Stimulated activated CD4-positive, alpha-beta T cell treated with anti-CD3 and anti-CD28 coated beads, Interleukin-12 subunit alpha, Interleukin-12 subunit beta, amount 100 ng/mL, for 48 hours (primary cell): ENCODE measurements around the gene ATAT1.
"Not testable (repeated sequence)": the region's sequence is repeated elsewhere in the genome, so short reads cannot be mapped to it uniquely, and the experiment has no call there.

Experiments
- DNase-seq, 3 donors: peaks; one replicate each; pipeline ENCODE4 v3.0.0-alpha.2; 2020; ENCODE audit warnings: low read depth in 2 of 3, low spot score in 1 of 3

The ATAT1 gene

GRCh38 chr6:30647242-30648116 is 20.8 kb downstream of the ATAT1 start:
- DNase-seq: peak; percentile 59 to 76 (median 70)

- DNase-seq: no peak
Measured at GRCh38 chr6:30651143-30651542, 24.5 kb downstream of the ATAT1 start.

DNA sequence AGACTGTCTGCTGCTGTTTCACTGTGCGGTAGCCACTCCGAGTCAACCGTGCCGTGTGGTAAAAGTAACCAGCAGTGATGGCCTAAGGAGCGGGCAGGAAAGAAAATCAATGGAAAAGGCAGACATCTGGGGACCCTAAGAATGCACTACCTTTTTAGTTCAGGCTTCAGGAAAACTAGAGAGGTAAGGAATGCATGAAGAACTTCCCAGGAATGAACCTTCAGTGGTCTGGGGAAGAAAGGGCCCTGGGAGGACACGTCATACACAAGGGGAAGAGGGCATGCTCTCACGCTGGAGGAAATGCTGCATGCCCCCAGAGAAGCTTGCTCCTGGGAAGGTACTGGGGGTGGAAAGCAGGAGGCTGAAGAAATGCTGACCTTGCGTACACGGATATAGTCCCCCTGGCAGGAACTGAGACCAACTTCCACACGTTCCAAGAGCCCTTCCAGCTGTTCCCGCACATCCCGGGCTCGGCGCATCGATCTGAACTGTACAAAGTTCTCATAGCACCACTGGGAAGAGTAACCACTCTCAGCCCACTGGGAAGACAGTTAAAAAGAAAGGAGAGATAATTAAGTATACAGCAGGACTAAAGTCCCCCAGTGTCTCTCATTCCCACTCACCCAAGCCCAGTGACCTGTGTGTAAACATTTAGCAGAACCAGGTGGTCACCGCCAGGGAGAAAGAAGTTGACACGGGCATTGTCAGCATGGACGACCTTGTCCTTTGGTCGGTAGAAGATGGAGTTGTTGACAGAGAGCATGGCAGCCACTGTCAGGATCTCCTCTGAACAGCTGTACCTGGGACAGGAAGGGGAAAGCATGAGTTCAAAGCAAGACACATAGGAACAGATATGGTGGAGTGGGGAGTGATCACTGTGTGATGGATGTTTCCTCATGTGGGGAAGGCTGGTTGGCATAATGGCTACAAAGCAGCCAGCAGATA is 28.4 kb downstream of the ATAT1 start:
- no peak for DNase-seq

- no peak for DNase-seq
Measured at GRCh38 chr6:30655743-30656094, 29.0 kb downstream of the ATAT1 start.

DNA sequence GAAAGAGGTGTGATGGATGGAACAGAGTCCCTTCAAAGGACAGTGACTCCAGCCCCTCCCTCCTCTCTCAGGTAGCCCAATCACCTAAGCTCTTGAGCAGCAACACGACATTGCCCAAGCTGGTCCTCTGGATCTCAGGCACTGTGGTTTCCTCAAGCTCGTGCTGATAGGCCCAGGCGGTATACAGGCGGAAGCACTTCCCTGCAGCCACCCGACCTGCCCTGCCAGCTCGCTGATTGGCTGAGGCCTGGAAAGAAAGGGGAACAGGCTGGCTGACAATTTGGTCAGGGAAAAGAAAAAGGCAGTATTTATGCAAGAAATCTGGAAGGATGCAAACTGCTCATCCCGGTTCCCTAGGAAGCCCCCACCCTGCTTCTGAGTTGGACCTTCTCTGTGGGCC is 29.8 kb downstream of the ATAT1 start:
- DNase-seq: no peak

DNA sequence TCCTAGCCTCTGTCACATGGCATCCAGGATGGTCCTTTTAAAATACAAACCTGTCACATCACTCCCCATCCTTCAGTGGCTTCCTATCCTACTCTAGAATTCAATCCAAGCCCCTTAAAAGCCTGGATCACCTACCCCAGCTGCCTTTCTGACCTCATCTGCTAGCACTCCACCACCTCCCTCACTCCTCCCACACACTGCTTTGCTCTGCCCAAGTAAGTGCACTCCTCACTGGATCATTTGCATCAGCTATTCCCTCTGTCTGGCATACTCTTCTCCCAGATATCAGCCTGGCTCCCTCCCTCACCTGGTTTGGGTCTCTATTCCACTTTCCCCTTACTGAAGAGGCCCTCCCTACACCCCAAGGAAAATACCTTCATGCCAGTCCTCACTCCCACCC is 30.8 kb downstream of the ATAT1 start:
- DNase-seq: no peak

DNA sequence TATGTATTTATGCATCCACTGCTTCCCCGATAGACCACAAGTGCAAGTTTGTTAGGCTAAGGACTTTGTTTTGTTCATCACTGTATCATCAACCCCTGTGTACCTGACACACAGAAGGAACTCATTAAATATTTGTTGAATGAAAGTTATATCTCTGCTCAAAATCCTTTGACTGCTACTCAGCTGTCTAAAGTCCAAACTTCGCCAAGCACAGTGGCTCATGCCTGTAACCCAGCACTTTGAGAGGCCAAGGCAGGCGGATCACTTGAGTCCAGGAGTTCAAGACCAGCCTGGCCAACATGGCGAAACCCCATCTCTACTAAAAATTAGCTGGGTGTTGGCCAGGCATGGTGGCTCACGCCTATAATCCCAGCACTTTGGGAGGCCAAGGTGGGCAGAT is 31.2 kb downstream of the ATAT1 start:
- DNase-seq: not testable (repeated sequence)

GRCh38 chr6:30664994-30665767 is 38.5 kb downstream of the ATAT1 start:
- no peak for DNase-seq

- DNase-seq: not testable (repeated sequence)
Measured at GRCh38 chr6:30666300-30666699, 39.6 kb downstream of the ATAT1 start.

- no peak for DNase-seq
Measured at GRCh38 chr6:30670760-30671527, 44.3 kb downstream of the ATAT1 start.

DNA sequence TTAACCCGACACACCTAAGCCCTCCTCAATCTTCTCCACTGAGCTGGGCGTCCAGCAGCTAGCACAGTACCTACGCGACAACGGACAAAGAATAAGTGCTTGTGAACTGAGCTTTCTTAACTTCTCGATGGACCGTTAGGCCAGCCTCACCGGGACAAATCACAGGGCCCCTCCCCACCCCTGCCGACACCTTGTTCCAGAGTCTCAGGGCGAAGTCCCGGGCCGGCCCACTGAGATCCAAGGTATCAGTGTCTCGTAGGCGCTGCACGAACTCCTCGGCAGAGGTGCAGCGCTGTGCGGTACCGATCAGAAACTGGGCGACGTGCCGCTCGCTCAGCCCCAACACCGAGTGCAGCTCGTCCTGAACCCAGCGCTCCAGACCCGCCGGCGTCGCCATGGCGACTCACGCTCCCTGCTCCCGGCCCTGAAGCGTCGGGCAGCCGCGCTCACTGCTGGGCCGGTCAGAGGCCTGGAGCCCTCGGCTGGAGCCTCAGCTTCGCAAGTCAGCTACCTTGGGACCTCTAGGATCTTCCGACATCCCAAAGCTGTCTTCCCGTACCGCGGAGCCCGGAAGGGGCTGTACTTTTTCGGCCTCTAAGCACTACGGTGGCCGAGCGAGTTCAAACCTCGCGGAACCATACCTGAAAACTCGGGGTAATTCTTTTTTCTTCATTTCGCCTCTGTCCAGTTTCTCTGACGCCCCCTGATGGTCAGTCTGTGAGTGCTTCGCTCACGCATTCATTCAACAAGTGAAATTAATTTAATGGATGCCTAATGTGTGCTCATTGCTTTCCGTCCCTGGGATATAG is 46.0 kb downstream of the ATAT1 start, which contains the start of gene DHX16:
Gene DHX16 (minus strand): TSS at position 562 of the 809 bp plus-strand sequence. CDS start 165 bp downstream, at position 397.
- peak; percentile 82 to 93 (median 86) for DNase-seq

GRCh38 chr6:30676660-30677285 is 50.1 kb downstream of the ATAT1 start:
- DNase-seq: no peak

DNA sequence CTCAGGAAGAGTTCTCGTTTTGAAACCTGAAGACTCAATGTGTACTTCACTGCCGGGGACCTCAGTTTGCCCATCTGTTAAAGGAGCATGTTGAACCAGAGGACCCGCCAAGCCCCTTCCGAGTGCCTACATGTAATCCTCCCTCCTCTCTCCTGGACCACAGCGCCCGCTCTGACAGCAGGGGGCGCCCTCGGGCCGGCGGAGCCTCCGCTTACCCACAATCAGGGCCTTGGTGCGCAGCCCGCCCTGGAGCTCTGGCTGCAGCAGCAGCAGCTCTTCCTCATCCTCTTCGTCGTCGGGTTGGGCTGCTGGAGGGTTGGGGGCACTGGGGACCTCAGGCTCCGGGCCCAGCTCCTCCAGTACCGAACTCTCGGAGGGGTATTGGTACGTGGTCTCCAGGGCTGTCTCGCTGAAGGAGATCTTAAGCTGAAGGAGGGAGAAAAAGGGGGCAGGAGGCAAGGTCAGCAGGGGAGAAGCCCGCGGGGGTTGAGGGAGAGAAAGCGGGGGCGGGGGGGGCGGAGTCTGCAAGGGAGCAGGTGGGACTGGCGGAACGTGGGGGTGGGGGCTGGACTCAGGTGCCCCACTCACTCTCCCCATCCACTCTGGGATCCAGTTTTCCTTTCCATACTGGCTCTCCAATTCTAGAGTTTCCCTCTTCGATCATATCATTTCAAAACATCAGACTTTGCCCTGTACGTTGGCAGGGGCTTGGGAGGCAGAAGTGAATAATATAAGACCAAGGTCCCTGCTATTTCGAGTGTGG is 52.5 kb downstream of the ATAT1 start:
- peak; percentile 86 to 92 (median 87) for DNase-seq

DNA sequence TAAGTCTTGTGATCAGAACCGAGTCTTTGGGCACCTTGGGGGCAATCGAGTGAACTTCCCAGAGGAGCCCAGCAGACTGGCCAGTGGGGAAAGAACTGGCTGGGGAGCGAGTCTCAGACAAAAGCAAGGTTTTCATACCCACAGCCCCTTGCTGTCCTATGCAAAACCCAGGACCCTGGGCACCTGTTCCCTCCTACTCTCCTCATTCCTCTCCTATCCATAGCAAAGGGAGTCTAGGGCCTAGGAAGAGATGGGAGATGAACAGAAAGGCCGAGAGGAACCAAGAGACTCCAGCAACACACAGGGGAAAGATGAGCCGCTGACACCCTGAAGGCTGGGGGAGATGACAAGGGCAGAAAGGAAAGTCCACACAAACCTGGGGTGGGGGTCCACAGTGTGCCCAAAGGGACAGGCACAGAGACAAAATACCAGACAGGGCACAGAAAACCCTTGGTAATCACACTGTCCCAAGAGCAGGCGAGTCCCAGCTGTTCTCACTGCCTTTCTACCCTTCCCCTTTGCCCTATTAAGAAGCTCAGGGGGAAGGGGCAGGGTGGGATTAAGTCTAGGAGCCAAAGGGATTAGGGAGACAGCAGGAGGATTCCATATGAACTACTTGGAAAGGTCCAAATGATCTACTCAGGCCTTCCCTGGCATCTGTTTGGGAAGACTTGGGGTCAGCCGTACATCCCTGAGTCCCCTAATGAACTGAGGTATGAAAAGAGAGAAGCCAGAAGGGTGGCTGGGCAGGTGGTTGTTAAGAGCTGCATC is 53.3 kb downstream of the ATAT1 start:
- no peak for DNase-seq

DNA sequence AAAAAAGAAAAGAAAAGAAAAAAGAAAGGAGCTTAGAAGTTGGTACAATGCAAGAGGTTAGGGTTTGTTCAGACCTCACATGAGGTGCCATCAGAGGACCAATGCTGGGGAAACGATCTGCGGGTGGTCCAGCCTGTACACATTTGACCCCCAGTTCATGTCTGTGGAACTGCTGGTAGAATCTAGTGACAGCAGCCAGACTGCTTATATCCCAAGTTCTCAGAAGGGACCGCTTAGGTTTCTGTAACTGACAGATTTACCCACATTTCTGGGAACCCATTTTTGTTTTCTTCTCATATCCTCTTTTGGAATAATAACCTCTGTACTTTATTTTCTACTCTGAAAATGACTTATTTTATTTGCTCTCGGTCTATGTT is 55.1 kb downstream of the ATAT1 start:
- no peak for DNase-seq

GRCh38 chr6:30682143-30683117 is 55.8 kb downstream of the ATAT1 start:
- peak; percentile 75 to 81 (median 79) for DNase-seq
